OCI-M1 (cell line): Measurements from ENCODE around the gene RPUSD3.

Source experiments
- DNase-seq: peaks from one replicate; lab custom pipeline; 2025; lab: John Stamatoyannopoulos, UW

The RPUSD3 gene

DNA sequence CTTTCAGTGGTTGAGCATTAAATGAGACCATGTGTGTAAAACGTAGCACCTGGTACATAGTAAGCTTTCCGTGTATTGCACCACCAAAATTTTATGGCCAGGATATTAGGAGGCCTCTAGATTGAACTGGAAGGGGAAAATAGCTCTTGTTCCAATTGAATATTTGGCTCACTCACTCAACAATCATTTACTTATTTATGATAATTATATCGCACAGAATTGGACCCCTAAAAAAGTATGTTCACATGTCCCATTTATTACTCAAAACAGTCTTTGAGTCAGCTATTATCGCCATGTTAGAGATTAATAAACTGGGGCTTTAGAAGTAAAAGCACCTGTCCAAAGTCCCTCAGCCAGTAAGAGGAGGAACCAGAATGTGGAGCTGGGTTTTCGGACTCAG lies 38.8 kb downstream of the RPUSD3 start:
- no peak for DNase-seq

DNA sequence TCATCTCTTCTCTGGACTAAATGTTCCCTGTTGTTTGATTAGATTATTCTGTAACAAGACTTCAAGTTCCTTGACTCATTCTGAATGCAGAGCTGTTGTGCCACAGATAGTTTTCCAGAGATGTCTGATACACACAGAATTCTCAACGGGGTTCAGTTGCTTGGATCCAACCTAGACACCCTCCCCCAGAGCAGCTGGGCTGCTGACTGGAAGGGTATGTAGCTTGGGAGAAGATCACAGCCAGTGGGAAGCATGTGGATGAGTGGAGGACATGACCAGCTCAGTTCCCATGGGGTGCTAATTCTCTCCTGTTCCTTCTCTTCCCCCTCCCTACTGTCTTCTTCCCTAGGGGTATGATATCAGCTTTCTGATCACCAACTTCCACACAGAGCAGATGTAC lies 40.3 kb downstream of the RPUSD3 start:
- no peak for DNase-seq

DNA sequence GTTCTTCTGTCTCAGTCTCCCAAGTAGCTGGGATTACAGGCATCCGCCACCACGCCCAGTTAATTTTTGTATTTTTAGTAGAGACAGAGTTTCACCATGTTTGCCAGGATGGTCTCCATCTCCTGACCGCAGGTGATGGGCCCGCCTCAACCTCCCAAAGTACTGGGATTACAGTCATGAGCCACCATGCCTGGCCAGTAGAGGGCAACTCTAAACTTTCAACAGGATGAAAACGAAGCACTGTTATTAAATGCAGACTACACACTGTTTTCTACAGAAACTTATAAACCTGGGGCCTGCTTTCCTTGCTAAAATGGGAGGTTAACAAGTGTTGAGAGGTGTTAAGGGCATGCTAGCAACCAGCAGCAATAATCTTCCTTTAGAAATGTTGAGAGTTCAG lies 43.3 kb downstream of the RPUSD3 start:
- DNase-seq: no peak

DNA sequence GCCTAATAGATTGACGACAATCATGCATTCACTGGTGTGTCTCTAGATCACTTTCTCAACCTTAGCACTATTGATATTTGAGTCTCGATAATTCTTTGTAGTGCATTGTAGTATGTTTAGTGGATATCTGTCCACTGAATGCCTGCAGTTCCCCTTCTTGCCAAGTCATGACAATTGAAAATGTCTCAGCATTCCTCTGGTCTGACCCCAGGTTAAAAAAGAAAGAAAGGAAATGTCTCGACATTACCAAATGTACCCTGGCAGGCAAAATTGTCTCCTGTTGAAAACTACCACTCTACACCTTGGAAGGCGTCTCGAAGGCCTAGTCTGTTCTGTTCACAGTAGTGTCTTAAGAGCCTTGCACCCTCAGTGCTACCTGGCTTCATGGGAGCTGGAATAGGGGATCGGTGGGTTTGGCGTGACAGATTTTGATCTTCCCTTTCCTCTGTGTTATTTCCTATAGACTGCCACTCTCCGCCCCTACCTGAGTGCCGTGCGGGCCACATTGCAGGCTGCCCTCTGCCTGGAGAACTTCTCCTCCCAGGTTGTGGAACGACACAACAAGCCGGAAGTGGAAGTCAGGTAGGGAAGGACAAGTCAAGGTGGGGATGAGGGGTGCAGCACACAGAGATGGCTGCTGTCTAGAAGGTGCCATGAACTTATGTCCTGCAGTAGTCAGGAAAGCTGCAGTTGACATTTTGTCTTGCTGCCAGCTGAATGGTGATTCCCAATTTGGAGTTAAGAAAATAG lies 46.4 kb downstream of the RPUSD3 start:
- DNase-seq: no peak

DNA sequence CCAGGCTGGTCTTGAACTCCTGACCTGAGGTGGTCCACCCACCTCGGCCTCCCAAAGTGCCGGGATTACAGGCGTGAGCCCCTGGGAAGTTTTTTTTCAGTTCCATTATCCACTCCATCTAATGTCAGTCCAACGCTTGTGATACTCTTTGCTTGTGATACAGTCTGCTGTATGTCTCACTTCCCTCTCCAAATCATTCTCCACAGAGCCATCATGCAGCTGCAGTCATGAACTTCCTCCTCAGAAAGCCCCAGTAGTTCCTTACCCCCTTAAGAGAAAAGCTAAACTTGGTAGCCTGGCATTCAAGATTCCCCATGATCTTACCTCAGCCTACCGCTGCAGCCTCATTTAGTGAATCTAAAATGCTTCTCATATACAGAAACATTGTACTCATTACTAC lies 48.6 kb downstream of the RPUSD3 start:
- no peak for DNase-seq

DNA sequence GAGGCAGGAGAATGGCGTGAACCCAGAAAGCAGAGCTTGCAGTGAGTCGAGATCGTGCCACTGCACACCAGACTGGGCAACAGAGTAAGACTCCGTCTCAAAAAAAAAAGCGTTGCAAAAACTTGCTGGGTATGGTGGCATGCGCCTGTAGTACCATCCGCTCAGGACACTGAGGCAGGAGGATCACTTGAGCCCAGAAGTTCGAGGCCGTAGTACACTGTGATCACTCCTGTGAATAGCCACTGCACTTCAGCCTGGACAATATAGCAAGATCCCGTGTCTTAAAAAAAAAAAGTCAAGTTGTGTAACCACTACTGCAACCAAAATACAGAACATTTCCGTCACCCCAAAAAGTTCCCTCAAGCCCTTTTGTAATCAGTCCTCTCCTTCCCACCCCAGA lies 49.4 kb downstream of the RPUSD3 start:
- no peak for DNase-seq

DNA sequence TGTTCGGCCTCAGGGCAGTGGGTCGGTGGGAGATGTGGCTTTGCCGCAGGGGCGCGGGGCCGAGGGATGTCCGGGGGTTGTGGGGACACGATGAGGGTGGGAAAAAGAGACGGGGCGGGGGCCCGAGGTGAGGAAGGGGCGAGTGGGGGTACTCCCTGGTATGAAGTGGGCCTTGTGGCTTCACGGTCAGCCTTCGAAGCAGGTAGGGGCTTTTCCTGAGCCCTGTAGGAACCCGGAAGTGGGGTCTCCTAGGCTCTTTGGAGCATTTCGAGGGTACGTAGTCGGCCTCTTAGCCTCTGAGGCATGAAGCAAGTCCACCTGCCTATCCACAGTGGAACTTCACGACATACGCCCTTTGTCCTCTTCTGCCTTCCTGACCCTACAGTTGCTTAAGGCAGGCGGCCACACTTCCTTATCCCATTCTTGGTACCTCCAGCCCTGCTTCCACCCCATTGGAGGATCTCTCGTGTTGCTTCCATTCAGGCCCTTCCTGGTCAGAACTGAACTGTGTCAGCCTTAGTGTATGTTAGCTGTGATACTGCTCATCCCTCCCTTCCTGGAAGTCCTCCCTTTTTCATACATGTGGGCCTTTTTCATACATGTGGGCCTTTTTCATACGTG lies 50.5 kb downstream of the RPUSD3 start:
- peak; percentile 77 for DNase-seq

DNA sequence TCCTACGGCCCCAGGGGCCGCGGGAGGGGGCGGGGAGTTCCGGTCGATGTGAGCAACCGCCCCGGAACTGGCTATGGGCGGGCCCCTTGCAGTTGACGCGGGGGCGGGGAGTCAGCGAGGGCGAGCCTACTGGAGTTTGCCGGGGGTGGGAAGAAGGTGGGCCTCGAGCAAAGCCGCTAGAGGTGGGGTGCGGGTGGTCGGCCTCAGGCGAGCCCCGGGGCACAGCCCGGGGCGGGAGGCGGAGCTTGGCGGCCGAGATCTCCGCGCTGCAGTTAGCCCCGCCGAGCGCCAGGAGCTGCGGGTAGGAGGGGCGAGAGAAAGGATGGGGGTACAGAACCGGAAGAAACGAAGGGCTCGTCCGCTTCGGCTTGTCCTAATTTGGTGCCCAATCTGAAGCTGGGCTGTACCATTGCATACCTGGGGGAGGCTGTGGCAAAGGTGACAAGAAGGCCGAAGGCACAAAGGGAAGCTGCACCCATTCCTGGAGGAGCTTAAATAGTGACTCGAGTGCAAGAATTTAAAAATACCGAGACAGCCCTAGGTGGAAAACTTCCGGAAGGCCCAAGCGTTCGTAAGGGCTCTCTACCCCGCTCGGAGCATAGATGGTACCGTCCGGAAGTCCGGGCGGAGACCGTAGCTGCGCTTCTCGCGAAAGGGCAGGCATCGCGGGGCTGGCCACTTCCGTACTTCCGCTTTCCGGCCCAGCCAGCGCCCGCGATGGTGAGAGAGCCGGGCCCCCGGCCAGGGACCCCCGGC lies 51.2 kb downstream of the RPUSD3 start, which contains the start of the genes ARPC4 and TADA3:
Gene ARPC4 (plus strand): TSS at position 678 of the 756 bp plus-strand sequence. CDS start 40 bp downstream, at position 718.
Gene TADA3 (minus strand): TSS at position 69 of the 756 bp plus-strand sequence. CDS start 1,007 bp downstream, outside the sequence.
- peak; percentile 99 for DNase-seq

DNA sequence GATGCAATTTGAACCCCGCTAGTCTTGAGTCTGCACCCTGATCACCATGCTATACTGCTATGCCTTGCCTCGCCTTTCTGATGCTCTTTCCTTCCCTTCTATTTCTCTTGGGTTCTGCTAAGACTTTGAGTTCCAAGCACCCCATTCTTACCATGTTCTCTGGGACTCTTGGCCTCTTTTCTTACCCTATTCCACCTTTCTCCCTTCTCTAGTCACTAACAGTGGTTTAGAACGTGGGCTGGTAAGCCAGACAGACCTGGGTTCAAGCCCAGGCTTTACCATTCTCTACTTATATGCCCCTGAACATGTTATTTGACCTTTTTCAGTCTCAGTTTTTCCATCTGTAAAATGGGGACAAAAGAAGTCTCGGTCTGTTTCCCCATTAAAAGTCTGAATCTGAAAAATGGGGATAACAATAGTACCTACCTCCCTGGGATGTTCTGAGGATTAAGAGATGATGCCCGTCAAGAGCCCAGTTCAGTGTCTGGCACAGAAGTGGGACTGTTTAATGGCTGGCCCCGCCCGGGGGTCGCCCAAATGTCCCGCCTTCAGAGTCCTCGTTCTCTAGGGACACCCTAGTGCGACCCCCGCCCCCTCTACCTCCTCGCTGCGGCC lies 51.9 kb downstream of the RPUSD3 start:
- DNase-seq: no peak

DNA sequence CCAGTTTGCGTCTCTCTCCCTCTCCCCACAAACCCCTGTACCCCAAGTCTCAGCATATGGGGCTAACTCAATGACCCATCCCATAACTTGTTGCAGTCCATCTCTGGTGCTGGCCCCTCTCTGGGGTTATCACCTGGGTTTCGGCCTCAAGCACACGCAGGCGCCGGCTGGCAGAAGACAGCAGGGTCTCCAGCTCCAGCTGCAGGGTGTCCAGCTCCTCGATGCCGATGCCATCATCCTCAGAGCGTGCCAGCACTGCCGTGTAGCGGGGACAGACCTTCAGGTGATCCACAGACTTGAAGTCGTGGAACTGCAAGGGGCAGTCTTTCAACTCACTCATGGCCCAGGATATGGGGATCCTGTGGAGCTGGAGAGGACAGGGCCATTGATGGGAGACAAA lies 52.7 kb downstream of the RPUSD3 start:
- DNase-seq: no peak
